ENCODE results near the gene PRKCA. TPM values are rescaled to one million over a fixed set of nuclear protein-coding genes. Genes with fewer than 3 reads are reported as not detected.
A peak's percentile ranks its signal among the peaks of the same experiment; 100 is the strongest.

The PRKCA gene
- total and polyA plus RNA-seq, 10 of the 15 experiments (the other 5 are each of a cell fraction or from before 2014, with no cell fraction given), result 0.11 to 14.6 (median 0.72) TPM

- FAIRE-seq (no peak), ATAC-seq (no peak)
- POLR2A ChIA-PET, result no interaction called here
These were observed 552.8 kb downstream of the PRKCA start for GRCh38 chr17:66855204-66855603.

More at GRCh38 chr17:66855204-66855603, 552.8 kb downstream of the PRKCA start:
- Histone ChIP-seq H3K36me3 (ENCODE audit: control insufficient read depth in 2 of 2, insufficient read depth in 2 of 2, low read length in 1 of 2) (no peaks in the 10 kb centered on the region), H3K27ac (ENCODE audit: control insufficient read depth, insufficient read depth) (no peak overlapping the region), H4K20me1 (ENCODE audit: control insufficient read depth, insufficient read depth) (no peaks in the 10 kb centered on the region), H3K9ac (ENCODE audit: control insufficient read depth, insufficient read depth, low read length) (no peak overlapping the region), H3K4me1 (ENCODE audit: control insufficient read depth, insufficient read depth, low read length) (no peaks in the 10 kb centered on the region), H3K79me2 (ENCODE audit: control insufficient read depth, insufficient read depth, low read length) (no peaks in the 10 kb centered on the region), H2AFZ (ENCODE audit: control insufficient read depth, low read depth, low read length) (no peak overlapping the region), H3K9me3 (replicated peaks; ENCODE audit: control insufficient read depth, insufficient read depth, low read length) (no peaks in the 10 kb centered on the region), H3K4me2 (ENCODE audit: control insufficient read depth, insufficient read depth) (no peak overlapping the region), H3K27me3 (replicated peaks in 1 of 2; ENCODE audit: control insufficient read depth in 2 of 2, insufficient read depth in 2 of 2, low read length in 1 of 2) (no peaks in the 10 kb centered on the region), H3K4me3 (no peak overlapping the region)
- intact Hi-C loops (cut with micrococcal nuclease; ENCODE audit: unreplicated experiment), result loop anchor here (5.0 kb wide), 1 partner anchor 227 kb away; no protein-coding TSS in a partner anchor
- CTCF ChIA-PET, result no interaction called here
- SMC1A ChIA-PET (ENCODE audit: uncharacterized antibody, unreplicated experiment), result interaction anchor here (0.6 kb wide), 1 partner anchor 18 kb away, joined by 3 read pairs; no protein-coding TSS in a partner anchor
- in situ Hi-C loops (cut with MboI), result no loop called here
- TF ChIP-seq BCL3 (IDR thresholded peaks at IDR 0.05; ENCODE audit: borderline replicate concordance, insufficient read depth, low read depth, low read length, poor library complexity, severe bottlenecking) (no peak), CTCF (IDR thresholded peaks at IDR 0.05 in 2 of 3, conservative IDR thresholded peaks at IDR 0.05 in 1 of 3; ENCODE audit: control insufficient read depth in 2 of 3, extremely low read depth in 1 of 3, insufficient read depth in 1 of 3, low read depth in 3 of 3, low read length in 3 of 3) (peak in 2 of 3 experiments; percentile 26 to 35; a peak in 3 of 6 replicates), CREB1 (IDR thresholded peaks at IDR 0.05; ENCODE audit: low read depth) (no peak), ZBTB11 (CRISPR knock-in tag; IDR thresholded peaks at IDR 0.05) (no peak)
- no peak for DNase-seq (ENCODE audit: low read depth, low spot score)
- 33% methylated on average over 10 of the region's 10 CpGs for WGBS (ENCODE audit: insufficient coverage, insufficient replicate concordance, low lambda C conversion rate, missing lambda C conversion rate)
- RAD21 ChIA-PET (ENCODE audit: unreplicated experiment), result no interaction called here
- BruUV-seq (replicated peaks), result no TSS peak

Measured in GM12878 (cell line).